Measurements from ENCODE around the gene APBB1.

APBB1 gene

DNA sequence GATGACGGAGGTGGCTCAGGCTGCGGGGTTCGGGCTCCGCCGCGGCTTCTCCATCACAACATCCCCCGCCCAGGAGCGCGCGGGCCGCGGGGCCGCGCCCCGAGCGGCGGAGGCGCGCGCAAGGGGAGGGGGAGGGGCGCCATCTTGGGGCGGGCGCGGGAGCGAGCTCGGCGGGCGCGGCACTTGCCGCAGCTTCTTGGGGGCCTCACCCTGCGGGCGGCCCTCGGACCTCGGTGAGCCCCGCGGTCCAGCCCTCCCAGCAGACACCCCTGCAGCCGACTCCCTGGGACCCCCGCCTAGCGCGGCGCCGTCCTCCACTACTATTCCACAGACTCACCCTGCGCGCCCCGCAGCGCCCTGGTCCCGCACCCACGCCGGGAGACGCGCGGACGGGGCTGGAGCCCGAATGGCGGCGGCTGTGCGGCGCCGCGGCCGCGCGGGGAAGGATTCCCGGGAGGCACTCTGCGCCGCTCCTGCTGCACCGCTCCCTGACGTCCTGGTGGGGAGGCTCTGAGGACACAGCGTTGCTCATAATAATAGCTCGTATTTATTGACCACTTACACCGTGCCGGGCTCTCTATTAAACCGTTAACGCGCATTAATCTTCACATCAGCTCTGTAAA, at the start of gene APBB1:
Gene APBB1 (minus strand): TSS at position 86 of the 623 bp plus-strand sequence. CDS start 7,747 bp downstream, outside the sequence.
- peak; percentile 6 for DNase-seq

DNA sequence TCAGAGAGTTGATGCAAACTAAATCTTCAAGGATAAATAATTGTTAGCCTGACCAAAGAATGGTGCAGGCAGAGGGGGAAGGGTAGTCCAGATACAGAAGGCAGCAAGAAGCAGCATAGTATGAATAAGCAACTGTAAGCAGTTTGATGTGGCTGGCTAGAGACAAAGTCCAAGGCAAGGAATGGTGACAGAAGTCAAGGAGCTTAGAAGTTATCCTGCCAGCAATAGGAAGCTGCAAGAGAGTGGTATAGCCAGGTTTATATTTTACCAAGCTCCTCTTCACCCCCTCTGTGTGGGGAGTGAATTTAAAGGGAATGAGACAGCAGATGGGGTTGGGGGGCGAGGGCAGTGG, 40.2 kb upstream of the APBB1 start:
- DNase-seq: no peak

DNA sequence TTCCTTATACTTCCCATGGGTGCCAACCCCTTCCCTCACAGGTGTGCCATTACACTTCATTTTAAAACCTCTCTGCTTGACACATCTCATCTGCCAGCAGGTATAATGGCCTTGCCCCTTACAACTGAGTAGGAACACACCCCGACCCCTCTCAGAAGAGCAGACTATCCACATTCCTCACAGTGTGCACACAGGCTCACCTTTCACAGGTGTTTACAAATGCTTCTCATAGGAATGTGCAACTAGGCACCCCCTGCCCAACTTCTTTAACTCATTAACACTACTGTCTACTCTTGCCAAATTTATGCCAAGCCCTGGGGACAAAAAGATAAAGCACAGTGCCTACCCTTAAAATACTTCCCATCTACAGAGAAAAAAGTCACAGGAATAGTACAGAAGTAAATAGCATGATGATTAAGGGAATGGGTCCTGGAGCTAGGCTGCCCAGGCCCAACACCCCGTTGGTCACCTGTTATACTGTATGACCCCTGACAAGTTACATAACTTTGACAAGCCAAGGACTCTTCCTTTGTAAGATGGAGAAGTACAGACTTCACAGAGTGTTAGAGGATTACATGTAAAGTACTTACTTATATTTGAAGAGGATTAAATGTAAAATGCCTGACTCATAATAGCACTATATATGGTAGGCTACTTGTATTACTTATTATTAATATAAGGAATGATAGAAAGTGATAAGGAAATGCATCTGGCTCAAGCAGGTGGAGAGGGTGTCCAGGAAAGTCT, 39.6 kb upstream of the APBB1 start:
- no peak for DNase-seq

DNA sequence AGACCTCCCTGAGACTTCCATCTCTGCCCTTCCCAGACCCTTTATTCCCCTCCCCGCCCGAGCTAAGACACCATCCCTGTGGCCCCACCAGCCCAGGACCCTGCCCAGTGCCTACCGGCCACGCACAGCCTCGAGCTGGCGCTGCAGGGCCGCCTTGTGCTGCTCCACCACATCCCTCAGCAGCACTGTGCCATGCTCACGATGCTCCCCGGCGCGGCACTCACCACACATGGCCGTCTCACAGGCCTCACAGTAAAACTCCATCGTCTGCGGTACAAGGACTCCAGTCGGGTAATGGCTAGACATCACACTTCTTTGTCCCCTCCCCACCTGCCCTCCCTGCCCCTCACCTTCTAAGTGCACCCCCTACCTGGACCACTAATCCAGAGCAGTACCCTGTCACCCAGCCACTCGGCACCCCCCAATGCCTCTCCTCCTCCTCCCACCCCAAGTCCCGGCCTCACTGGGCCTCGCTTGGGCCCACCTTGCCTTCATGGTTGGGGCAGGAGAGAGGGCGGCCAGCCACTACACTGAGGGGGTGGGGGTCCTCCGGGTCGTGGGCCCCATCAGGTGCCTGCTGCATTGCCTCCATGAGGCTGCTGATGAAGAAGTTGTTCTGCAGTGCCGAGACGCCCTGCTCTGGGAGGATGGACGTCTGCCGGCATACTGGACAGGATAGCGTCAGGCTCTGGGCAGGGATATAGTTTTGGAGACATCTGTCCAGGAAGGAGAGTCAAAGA, 38.9 kb upstream of the APBB1 start:
- no peak for DNase-seq

DNA sequence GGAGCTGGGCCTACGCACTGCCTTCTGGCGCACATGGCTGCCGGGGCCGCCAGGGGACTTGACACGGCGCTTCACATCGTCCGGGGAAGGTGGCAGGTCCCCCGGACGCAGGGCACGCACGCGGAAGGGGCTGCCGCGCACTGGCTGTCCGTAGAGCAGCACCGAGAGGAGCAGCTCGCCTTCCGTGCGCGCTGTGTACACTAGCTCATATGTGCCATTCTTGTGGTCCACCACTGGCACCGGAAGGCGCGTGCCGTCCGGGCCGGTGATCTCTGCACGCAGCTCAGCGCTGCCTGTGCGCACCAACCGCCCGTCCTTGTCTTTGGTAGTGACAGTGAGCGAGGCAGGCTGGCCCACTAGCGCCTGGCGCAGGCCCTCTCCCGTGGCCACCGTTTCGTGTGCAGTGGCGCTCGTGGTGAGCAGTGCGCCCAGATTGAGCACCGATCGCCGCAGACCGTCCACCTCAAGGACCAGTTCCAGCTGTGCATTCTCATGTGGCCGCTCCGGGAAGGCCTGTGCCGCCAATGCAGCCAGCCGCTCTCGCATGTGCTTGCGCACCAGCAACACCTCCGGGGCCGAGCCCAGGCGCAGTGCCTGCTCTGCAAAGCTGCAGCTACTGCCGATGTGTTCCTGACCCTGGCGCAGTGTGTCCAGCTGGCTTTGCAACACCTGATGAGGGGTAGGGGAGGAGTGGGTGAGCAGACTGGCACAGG, 37.6 kb upstream of the APBB1 start:
- DNase-seq: no peak

DNA sequence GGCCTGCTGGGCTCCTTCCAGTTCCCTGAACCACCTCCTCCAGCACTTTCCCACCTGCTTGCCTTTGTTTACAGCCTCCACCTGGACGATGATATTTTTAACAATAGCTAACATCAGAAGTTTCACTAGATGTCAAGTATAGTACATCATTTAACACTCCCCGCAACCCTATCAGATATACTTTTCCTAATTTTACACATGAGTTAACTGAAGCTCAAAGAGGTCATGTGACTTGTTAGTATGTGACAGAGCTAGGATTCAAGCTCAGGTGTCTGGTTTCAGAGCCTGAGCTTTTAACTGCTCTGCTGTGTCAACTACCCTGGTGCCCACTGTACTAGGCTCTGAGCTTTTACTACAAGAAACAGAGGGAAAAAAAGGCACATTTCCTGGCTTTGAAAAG, 36.2 kb upstream of the APBB1 start:
- no peak for DNase-seq

DNA sequence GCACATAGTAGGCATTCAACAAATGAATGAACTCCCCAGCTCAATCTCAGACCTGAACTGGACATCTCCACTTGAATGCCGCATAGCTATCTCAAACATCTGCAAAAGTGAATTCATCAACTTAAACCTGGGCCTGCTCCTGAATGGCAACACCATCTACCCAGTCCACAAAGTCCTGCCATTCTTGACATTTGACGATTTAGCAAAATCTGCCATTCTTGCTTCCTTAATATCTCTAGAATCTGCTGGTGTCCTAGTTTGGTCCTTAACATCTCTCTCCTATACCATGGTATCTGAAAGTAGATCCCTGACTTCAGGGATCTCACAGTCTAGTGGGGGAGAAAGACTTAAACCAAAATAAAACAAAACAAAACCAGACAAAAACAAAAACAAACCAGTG, 34.3 kb upstream of the APBB1 start:
- no peak for DNase-seq

DNA sequence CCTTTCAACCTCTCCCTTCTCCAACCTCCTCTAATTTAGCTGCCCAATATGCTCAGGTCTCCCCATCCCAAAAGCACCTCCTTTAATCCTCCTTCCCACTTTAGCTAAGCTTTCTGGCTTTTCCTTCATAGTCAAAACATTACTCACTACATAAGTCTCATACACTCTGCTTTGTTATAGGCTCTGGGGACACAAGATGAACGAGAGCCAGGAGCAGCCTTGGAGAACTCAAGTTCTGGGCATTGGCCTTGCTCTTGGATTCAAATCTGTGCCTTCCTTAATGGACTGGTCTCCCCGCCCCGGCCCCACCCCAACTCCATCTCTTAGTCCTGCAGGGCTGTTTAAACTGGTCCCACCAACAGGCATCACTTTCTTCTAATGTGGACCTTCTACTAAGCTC, 33.3 kb upstream of the APBB1 start:
- no peak for DNase-seq

DNA sequence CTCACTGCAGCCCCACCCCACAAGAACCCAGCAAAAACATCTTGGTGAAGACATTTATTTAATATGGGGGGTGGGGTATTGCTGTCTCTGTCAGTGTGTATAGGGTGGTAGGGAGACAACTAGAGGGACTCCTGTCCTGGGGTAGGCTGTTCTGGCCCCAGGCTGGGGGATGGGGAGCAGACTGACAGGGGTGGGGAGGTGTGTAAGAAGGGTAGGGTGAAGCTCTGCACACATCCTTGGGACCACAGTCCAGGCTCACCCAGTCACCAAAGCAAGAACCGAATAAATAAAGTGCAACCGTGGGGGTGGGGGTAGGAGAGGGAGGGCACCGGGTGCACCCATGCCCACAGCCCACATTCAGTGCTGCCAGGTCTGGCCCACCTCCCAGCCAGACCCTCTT, 29.7 kb upstream of the APBB1 start:
- DNase-seq: no peak

DNA sequence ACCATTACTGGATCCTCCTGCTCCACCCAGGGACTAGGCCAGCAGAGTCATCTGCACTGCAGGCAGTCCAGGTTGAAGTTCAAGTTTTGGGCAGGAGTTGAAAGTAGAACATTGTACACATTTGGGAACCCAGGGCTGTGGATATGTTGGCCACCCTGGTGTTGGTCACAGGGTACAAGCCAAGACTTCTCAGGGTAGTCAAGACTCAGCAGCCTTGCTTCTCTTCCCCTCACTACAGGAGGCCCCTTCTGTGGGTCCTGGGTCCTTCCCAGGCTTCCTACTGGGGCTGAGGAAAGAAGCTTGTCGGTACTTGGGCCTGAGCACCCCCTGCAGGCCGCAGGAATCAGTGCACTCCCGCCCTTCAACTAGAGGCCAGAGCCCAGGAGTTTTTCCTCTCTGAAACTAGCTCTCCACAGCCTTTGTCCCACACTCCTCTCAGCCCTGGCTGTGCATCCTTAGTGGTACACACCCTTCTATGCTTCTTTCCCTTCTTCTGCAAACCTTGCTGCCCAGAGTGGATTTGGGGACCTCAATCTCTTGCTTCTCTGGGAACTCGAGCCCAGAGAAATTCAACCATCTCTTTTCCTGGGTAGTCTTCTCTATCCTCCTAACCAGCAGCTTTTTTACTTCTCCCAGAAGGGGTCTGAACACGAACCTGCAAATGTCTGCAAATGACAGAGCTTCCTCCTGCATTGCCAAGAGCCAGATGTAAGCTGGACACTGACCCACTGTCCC, 24.5 kb upstream of the APBB1 start:
- DNase-seq: peak; percentile 44

DNA sequence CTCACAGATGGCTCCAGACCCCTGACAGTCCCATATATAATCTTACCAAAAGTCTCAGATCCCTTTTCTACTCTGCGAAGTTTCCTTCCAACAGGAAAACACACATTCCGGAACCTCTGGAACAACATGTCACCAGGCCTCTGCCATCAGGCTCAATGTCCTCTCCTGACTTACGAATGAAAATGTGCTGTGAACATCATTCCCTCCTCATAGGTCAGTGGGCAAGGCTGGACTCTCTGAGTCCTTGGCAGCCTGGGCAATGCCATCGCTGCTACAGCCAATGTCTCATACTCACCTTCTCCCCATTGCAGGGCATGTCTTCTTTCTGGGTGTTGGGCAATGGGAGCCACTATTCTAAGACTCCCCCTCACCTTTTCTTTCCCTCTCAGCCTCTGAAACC, 23.5 kb upstream of the APBB1 start:
- no peak for DNase-seq

DNA sequence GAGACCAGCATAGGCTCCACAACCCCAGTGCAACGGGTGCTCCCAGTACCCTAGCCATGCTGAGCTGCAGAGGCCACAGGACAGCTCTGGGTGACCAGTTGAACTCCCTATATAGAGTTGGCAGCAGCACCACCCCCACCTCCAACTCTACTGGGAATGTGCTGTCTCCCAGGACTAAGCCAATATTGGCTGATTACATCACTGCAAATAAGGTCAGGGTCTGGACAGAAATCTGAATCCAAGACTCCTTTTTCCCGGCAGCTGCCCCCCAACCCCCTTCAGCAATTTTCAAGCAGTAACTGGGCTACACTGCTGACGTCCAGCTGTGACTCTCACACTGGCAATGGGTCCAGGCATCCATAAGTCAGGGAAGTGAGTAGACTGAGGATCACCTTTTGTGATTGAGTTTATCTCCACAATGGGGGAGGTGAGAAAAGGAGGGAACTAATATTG, 22.0 kb upstream of the APBB1 start, which contains the start of gene HPX:
Gene HPX (minus strand): TSS at position 82 of the 453 bp plus-strand sequence. CDS start 24 bp downstream, at position 58.
- DNase-seq: no peak

DNA sequence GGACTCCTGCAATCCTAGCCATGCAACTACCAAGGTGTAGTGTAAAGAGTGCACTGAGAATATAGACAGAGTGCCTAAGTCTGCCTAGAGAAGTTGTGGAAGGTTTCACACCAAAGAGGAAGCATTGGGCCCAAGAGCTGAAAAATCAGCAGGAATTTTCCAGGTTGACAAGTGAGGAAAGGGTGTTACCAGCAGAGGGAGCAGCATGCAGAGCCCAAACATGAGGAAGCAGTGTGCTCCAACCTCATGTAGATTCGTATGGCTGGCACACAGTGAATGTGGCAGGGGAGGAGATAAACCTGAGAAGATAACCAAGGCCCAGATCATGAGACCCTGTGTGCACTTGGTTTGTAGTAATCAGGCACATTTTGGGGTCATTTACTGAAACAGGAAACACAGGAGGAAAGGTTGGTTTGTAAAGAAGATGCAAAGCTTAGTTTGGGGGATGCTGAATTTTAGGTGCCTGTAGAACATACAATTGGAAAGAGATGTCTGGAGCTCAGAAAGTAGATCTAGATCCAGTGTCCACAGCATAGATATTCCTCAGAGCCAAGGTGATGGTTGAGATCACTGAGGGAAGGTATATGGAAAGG, 20.2 kb upstream of the APBB1 start:
- peak; percentile 16 for DNase-seq

DNA sequence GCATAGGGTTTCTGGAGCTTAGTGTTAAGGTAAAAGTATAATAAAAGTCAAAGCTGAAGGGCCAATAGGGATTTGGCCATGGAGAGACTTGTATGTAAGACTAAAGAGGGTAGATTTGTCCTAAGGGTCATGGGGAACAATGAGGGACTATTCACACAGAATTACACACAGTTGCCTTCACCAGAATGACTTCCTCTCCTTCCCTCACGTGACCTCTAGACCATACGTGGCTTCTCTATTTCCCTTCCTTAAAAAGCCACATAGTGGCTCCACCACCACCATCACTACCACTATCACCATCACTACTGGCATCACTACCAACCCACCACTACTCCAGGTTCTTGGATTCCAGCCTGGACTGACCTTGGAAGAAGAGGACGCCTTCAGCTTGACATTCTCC, 19.1 kb upstream of the APBB1 start:
- DNase-seq: no peak

DNA sequence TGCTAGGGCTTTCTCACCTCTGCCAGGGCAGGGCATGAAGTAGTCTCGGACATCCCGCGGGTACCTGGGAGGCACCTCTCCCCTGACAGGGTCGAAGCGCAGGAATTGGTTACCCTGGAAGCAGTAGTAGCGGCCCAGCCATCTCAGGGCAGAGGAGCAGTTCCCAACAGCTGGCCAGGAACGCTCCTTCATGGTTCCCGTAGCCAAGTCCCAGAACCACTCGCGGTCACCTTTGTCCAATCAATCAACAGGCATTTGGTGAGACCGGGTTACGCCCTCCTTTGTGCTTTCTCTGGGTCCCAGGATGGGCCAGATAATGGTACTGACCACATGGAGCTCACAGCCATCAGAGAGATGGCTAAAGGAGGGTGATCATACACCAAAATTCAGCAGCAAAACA, 18.5 kb upstream of the APBB1 start:
- DNase-seq: no peak

DNA sequence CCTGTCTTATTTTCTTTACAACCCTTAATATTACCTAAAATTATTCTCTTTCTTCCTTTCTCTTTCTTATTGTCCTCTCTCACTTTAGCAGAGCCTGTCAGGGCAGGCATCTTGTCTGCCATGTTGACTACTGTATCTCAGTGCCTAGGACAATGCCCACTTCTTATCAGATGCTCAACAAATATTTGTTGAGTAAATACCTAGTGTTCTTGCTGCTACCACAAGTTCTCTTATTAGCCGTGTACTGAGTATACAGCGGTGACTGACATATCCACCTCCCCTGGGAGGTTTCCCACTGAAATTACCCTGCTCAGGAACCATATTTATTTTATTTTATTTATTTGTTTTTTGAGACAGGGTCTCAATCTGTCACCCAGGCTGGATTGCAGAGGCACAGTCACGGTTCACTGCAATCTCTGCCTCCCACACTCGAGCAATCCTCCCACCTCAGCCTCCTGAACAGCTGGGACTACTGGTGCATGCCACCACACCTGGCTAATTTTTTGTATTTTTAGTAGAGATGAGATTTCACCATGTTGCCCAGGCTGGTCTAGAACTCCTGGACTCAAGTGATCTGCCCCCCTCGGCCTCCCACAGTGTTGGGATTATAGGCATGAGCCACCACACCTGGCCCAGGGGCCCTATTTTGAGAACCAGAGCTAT, 15.2 kb upstream of the APBB1 start:
- peak; percentile 1 for DNase-seq

DNA sequence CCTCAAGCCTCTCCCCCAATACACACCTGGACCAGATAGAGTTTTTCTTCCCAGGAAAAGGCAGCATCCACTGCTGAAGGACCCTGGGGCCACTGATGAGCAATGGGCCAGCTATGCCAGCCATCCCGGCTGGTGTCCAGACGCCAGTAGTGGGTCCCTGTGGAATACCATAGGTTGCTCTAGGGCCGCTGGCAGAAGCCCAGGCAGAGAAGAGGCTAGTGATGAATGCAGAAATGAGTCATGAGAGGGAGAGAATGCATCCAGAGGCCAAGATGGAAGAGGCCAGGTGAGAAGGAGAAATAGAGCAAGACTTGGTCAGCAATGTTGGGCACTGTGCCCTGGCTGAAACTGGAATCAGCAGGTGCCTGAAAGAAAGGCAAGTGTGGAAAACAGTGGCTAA, 13.0 kb upstream of the APBB1 start:
- DNase-seq: no peak

DNA sequence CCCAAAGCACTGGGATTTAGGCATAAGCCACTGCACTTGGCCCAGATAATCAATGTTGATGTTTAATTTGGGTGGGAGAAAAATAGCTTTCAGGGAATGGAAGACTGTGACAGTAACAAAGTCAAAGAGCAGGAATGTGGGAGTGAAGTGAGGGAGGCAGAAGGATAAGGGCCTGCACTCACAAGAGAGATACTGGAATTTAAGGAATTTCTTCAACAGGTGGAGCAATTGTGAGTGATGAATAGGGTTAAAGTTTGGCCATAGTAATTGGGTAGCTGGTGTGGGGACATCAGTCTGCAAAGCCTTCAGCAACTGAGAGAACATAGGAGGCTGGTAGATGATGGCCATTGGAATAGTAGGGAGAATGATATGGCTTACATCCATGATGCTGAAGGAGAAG, 8.6 kb upstream of the APBB1 start:
- no peak for DNase-seq

DNA sequence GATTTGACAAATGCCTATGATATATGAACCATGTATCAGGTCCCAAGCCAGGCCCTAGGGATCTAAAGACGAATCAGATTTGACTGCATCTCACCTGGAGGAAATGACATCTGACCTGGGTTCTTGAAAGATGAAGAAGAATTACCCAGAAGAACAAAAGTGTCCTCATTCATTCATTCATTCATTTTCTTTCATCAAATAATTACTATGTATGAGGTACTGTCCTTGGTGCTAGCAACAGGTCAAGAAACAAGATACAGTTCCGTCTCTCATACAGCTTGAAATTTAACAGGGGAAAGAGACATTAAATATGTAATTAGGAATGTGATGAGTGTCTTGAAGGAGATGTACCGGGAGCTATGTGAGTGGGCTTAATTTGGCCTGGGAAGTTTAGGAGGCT, 1.8 kb upstream of the APBB1 start:
- DNase-seq: no peak

DNA sequence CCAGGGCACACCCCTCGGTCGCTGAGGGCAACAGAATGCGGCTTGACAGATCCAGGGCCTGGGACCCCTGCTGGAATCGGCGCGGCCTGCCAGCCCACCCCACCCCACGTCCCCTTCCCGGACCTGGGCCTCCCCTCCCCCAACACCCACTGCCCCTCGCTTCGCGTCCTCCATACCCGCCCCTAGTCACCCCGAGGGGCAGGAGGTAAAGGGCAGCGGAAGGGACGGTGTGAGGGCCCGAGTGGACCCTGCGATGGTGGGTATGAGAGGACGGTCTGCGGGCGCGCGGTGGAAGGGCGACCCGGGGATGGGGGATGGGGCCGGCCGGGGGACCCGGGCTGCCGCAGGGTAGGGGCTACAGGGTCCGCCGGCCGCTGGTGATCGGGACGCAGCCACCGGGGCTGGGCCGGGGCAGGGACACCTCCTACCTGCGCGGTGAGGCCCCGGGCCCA, 311 bp downstream of the APBB1 start:
- no peak for DNase-seq

DNA sequence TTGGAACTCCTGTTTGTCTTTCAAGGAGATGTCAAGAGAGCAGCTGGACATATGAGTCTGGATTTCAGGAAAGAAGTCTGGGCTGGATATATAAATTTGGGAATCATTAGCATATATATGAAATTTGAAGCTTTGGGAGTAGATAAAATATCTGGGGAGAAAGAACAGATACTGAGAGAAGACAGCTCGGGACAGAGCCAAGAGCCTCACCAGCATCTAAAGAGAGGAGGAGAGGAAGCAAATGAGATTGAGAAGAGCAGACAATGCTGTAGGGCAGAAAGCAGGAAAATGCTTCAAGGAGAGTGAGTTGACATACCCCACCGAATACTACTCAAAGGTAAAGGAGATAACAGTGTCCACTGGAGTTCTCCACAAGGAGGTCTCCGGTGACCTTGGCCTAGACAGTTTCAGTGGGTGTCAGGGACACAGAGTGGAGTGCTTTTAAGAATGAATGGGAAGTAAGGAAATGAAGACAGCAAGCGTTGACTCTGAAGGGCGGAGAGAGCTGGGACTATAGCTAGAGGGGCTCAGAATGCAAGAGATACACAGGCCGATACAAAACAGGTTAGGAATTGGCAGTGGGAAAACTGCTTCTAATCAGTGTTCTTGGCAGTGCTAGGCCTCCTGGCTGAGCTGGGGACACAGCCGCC, 862 bp downstream of the APBB1 start:
- no peak for DNase-seq
